Tibial nerve (tissue), 4 donors: ENCODE results near the gene ARHGAP26. TPM values are rescaled to one million over a fixed set of nuclear protein-coding genes. Genes with fewer than 3 reads are reported as not detected.

ENCODE experiments used
- DNase-seq, 2 donors: peaks; one replicate each; pipeline ENCODE4 v3.0.0-alpha.2; 2019; ENCODE audit warnings: low spot score in 2 of 2
- H3K27ac ChIP-seq, 4 donors: fragments of 200-600 bp; sonication (generic) in 3 of 4; one replicate each; pipeline ENCODE4 v1.5.1; 2017 to 2019; ENCODE audit warnings: mild to moderate bottlenecking in 1 of 4
- H3K27me3 ChIP-seq, 2 donors: fragments of 200-600 bp; sonication (generic) in 1 of 2; one replicate each; pipeline versions ENCODE4 v1.5.1 to v1.6.0; 2017 to 2019
- H3K36me3 ChIP-seq, 3 donors: fragments of 200-600 bp; sonication (generic); one replicate each; pipeline ENCODE4 v1.5.1; 2018 to 2019
- H3K4me1 ChIP-seq, 4 donors: fragments of 200-600 bp; sonication (generic) in 3 of 4; one replicate each; pipeline ENCODE4 v1.5.1; 2017 to 2019
- H3K4me3 ChIP-seq, 4 donors: fragments of 200-600 bp; sonication (generic) in 3 of 4; one replicate each; pipeline ENCODE4 v1.5.1; 2017 to 2019; ENCODE audit warnings: mild to moderate bottlenecking in 1 of 4, moderate library complexity in 1 of 4
- H3K9me3 ChIP-seq, 4 donors: fragments of 200-600 bp; sonication (generic) in 3 of 4; one replicate each; pipeline ENCODE4 v1.5.1; 2017 to 2019
- CTCF ChIP-seq, 5 experiments: fragments of 200-600 bp in 3 of 5; fragments of 450-650 bp in 2 of 5; sonication (generic) in 3 of 5; IDR thresholded peaks; one replicate each; pipeline ENCODE4 v1.5.1; 2016 to 2019; ENCODE audit warnings: antibody characterized with exemption in 5 of 5, mild to moderate bottlenecking in 3 of 5, moderate library complexity in 2 of 5
- EP300 ChIP-seq, 2 donors: sonication (generic); formaldehyde crosslinking; IDR thresholded peaks; one replicate each; pipeline ENCODE4 v1.6.1; 2017; ENCODE audit warnings: antibody characterized with exemption in 2 of 2, mild to moderate bottlenecking in 1 of 2
- POLR2A ChIP-seq, 2 donors: fragments of 450-650 bp; IDR thresholded peaks; one replicate each; pipeline ENCODE4 v1.6.1; 2017; ENCODE audit warnings: antibody characterized with exemption in 2 of 2, mild to moderate bottlenecking in 2 of 2, moderate library complexity in 2 of 2
- WGBS, 2 donors: methylation state at CpG; one replicate each; pipeline ENCODE4 v1.1.5; 2018; 5-methylcytosine and 5-hydroxymethylcytosine counted together
- total RNA-seq, 4 donors: library from RNA; depleted of rRNA; stranded (reverse); fragments of >200 nt; gene quantifications; one replicate each; pipeline ENCODE4 v1.1.0, GENCODE V29; 2016

Gene ARHGAP26
- total RNA-seq, 4 donors from 2014 or later = 33.7 to 77.8 (median 57.8) TPM

- H3K9me3 ChIP-seq = no peaks in the 10 kb centered on the region
- H3K4me3 ChIP-seq = no peak overlapping the region
- no peaks in the 10 kb centered on the region for H3K27me3 ChIP-seq
- peaks cover 0 to 32% (median 5%) of the 10 kb centered on the region in 4 donors for H3K4me1 ChIP-seq
- no peak overlapping the region for H3K27ac ChIP-seq
- no peak for TF ChIP-seq CTCF (IDR thresholded peaks at IDR 0.05)
- TF ChIP-seq POLR2A (IDR thresholded peaks at IDR 0.05) = no peak
- TF ChIP-seq EP300 (IDR thresholded peaks at IDR 0.05) = no peak
- 71 to 76% methylated on average over 9 of the region's 9 CpGs for WGBS, 2 donors
- no peak for DNase-seq
- peaks cover 0 to 28% (median 4%) of the 10 kb centered on the region in 3 donors for H3K36me3 ChIP-seq
These were observed 446.0 kb downstream of the ARHGAP26 start for GRCh38 chr5:143216211-143216610.

GRCh38 chr5:143217065-143217803, 447.1 kb downstream of the ARHGAP26 start:
- 67 to 69% methylated on average over 10 of the region's 10 CpGs for WGBS, 2 donors
- no peaks in the 10 kb centered on the region for H3K27me3 ChIP-seq
- no peak for DNase-seq
- peaks cover 0 to 29% (median 4%) of the 10 kb centered on the region in 3 donors for H3K36me3 ChIP-seq
- H3K9me3 ChIP-seq = no peaks in the 10 kb centered on the region
- peaks cover 0 to 32% (median 5%) of the 10 kb centered on the region in 4 donors for H3K4me1 ChIP-seq
- H3K27ac ChIP-seq = no peak overlapping the region
- H3K4me3 ChIP-seq = no peak overlapping the region
- TF ChIP-seq CTCF (IDR thresholded peaks at IDR 0.05) = no peak
- no peak for TF ChIP-seq EP300 (IDR thresholded peaks at IDR 0.05)
- TF ChIP-seq POLR2A (IDR thresholded peaks at IDR 0.05) = no peak

- 66 to 86% methylated on average over 2 of the region's 2 CpGs for WGBS, 2 donors
- peaks cover 0 to 35% (median 4%) of the 10 kb centered on the region in 3 donors for H3K36me3 ChIP-seq
- peaks cover 0 to 27% (median 5%) of the 10 kb centered on the region in 4 donors for H3K4me1 ChIP-seq
- TF ChIP-seq EP300 (IDR thresholded peaks at IDR 0.05) (no peak), CTCF (IDR thresholded peaks at IDR 0.05) (no peak), POLR2A (IDR thresholded peaks at IDR 0.05) (no peak)
- H3K27ac ChIP-seq = no peak overlapping the region
- DNase-seq = no peak
- no peaks in the 10 kb centered on the region for H3K9me3 ChIP-seq
- no peak overlapping the region for H3K4me3 ChIP-seq
- H3K27me3 ChIP-seq = no peaks in the 10 kb centered on the region
These were observed 447.6 kb downstream of the ARHGAP26 start for GRCh38 chr5:143217804-143218160.

- no peak for DNase-seq
- Histone ChIP-seq H3K4me1 (peaks cover 0 to 18% (median 2%) of the 10 kb centered on the region in 4 donors), H3K27ac (no peak overlapping the region), H3K4me3 (no peak overlapping the region), H3K9me3 (no peaks in the 10 kb centered on the region), H3K36me3 (peaks cover 0 to 43% (median 4%) of the 10 kb centered on the region in 3 donors), H3K27me3 (no peaks in the 10 kb centered on the region)
- WGBS, 2 donors = 95 to 97% methylated on average over 4 of the region's 4 CpGs
- no peak for TF ChIP-seq POLR2A (IDR thresholded peaks at IDR 0.05)
- TF ChIP-seq CTCF (IDR thresholded peaks at IDR 0.05) = no peak
- no peak for TF ChIP-seq EP300 (IDR thresholded peaks at IDR 0.05)
These were observed 448.5 kb downstream of the ARHGAP26 start for GRCh38 chr5:143218517-143219170.

GRCh38 chr5:143219696-143220095, 449.5 kb downstream of the ARHGAP26 start:
- TF ChIP-seq EP300 (IDR thresholded peaks at IDR 0.05) = no peak
- TF ChIP-seq POLR2A (IDR thresholded peaks at IDR 0.05) = no peak
- TF ChIP-seq CTCF (IDR thresholded peaks at IDR 0.05) = no peak
- Histone ChIP-seq H3K4me3 (no peak overlapping the region), H3K9me3 (no peaks in the 10 kb centered on the region), H3K27me3 (no peaks in the 10 kb centered on the region), H3K36me3 (peaks cover 0 to 44% (median 4%) of the 10 kb centered on the region in 3 donors), H3K4me1 (peaks cover 0 to 14% (median 0%) of the 10 kb centered on the region in 4 donors), H3K27ac (no peak overlapping the region)
- no peak for DNase-seq
- WGBS, 2 donors = 52 to 61% methylated on average over 2 of the region's 2 CpGs
